D721Med (cell line): Measurements from ENCODE around the gene ARHGEF40.

ENCODE experiments used
- DNase-seq: peaks from one replicate; pipeline ENCODE4 v3.0.0; 2011; ENCODE audit warnings: low spot score; ENCODE audit not compliant: insufficient read length
- FAIRE-seq: peaks from 2 replicates; lab custom pipeline; 2011; peaks lifted over from hg19 to GRCh38; lab: Jason Lieb, UNC
- TF ChIP-seq, protein P1 (sequence below): IDR thresholded peaks from 2 replicates; pipeline ENCODE4 v1.5.1; 2012; ENCODE audit warnings: mild to moderate bottlenecking, control low read depth; ENCODE audit not compliant: insufficient read depth; ENCODE audit errors: missing control alignments

ARHGEF40 gene

DNA sequence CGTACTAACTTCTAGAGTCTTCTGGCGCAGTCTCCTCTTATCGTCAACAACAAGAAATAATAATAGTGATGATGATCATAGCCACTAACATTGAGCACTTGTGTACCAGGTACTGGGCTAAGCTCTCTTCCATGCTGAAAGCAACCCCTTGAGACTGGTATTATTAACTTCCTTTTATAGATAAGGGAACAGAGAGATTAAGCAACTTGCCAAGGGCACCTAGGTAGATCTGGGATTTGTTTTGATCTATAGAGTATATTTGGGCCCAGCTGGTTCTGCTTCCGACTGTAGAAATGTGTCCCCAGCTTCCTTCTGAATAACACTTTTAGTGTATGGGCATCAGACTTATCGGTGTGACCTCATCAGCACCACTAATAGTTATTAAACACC, 29.5 kb downstream of the ARHGEF40 start:
- FAIRE-seq (no peak), DNase-seq (no peak)
- TF ChIP-seq, protein P1, sequence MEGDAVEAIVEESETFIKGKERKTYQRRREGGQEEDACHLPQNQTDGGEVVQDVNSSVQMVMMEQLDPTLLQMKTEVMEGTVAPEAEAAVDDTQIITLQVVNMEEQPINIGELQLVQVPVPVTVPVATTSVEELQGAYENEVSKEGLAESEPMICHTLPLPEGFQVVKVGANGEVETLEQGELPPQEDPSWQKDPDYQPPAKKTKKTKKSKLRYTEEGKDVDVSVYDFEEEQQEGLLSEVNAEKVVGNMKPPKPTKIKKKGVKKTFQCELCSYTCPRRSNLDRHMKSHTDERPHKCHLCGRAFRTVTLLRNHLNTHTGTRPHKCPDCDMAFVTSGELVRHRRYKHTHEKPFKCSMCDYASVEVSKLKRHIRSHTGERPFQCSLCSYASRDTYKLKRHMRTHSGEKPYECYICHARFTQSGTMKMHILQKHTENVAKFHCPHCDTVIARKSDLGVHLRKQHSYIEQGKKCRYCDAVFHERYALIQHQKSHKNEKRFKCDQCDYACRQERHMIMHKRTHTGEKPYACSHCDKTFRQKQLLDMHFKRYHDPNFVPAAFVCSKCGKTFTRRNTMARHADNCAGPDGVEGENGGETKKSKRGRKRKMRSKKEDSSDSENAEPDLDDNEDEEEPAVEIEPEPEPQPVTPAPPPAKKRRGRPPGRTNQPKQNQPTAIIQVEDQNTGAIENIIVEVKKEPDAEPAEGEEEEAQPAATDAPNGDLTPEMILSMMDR: no peak

DNA sequence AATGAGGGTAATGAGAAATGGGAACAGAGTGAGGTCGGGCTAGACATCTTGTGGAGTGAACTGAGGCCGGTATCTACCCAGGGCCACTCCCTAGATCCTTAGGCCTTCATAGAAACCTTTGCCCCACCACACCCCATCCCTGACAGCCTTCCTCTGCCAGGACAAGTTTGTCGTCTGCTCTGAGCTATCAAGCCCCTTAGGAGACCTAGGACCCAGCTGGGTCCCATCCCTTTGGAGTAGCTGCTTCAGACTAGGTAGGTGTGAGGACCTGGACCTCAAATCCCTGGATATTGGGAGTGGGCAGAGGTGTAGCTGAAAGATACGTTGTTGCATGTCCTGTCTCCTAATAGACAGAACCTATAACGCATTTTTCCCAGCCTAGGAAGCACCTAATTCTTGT, 30.8 kb downstream of the ARHGEF40 start, which contains the start of gene TMEM253:
Gene TMEM253, plus strand, starts transcription at position 136 of the 400 bp plus-strand sequence. CDS start 278 bp downstream, outside the sequence.
- TF ChIP-seq, protein P1: no peak
- FAIRE-seq (no peak), DNase-seq (no peak)

DNA sequence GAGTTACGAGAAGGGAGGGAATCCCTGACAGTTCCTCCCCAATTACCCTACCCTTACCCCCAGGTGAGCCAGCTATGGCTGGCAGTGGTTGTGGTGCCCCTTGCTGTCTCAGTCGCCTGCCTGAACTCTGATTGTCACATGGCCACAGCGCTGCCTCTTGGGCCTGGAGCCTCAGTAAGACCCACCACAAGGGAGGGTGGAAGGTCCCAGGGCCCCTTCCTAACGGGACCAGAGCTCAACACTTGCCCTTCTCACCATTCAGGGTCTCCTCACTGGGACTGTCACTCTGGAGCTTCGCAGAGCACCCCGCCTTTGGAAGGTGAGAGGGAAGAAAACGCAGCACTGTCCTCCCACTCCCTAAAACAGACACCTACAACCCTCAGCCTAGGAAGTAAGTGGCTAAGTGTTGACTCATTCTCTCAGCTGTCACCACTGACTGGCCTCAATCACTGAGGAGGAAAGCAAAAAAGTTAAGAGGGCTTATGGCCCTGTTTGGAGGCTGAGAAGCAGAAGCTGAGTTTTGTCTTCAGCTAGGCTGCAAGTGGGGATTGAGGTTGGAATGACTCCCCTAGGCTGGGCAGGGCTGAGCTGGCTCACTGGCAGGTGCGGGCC, 31.8 kb downstream of the ARHGEF40 start:
- FAIRE-seq: no peak
- TF ChIP-seq, protein P1: no peak
- no peak for DNase-seq

DNA sequence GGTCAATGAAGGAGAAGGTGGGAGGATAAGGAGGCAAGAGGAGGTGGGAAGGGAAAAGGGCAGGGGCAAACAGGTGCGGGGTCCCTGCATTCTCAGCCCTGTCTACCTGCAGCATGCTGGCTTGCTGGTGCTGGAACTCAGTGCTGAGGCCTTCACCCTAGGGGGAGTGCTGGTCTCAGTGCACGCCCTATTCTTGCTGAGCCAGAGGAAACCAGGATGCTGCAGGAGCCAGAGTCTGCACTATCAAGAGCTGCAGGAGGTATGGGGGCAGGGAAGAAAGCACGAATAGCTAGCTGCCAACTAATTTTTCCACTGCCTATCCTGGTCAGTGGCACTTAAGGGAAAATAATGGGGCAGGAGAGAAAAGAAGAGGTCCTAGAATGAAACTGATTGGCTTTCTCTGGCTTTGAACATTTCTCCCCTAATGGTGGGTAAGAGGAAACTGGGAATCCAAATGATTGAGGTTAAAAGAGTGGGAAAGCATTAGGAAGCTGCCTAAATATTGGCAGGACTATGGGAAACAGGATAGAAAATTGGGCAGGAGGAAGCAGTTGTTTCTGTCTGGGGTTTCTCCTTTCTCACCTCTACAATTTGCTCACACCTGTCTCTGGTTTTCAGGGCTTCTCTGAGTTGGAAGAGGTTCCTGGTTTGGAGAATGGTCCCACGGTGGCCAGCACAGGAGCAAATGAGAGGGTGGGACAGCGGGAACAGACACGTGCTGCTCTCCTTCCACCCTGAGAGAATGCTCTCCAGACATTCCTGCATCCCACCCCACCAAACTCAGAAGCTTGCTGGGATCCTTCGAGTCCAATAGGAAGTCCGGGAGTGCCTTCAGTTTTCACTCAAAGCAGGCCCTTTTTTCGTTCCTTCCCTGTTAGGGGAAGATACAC, 32.7 kb downstream of the ARHGEF40 start:
- DNase-seq (peak; percentile 20), FAIRE-seq (no peak)
- TF ChIP-seq, protein P1: no peak

DNA sequence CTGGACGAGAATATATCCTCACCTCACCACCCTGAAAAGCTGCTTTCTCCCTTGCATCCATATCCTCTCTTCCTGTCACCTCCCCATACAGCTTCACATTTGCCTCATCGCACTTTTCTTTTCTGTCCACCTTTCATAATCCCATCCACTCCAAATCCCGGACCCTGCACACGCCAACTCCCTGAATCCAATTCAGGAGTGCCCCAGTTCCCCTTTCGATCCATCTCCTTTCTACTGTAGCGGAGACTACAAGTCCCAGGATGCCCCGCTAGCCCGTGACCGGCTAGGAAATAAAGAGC, 33.3 kb downstream of the ARHGEF40 start:
- TF ChIP-seq, protein P1: no peak
- DNase-seq: no peak
- no peak for FAIRE-seq

DNA sequence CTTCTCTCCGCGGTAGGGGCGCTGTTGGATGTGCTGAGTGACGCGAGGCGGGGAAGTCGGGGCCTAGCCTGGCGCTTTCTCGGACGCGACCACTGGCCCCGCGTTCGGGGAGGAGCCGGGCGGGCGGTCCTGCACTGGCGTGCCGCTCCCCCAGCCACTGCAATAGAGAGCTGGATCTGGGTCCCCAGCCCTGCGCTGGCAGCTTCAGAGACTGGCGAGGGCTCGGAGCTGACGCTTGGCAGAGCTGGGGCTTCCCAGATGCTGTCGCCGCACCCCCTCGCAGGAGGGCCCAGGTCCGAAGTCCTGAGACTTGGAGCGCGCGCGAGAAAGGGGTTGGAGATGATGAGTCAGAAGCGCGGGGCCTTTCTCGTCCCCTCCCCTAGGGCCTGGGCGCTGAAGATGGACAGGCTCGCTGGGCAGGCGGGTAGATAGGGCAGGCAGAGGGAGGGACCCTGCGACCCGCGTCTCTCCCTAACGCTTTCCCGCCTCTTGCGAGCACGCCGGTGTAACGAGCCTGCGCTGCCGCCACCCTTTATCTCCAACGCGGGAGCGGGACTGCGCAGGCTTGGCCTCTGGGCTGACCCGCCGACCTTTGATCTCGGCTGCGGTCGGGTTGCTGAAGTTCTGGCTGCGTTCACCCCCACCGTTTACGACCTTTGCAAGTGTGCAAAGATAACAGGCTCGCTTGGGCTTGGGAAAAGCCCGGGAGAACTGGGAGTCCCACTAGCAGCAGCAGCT, 33.8 kb downstream of the ARHGEF40 start:
- FAIRE-seq: no peak
- DNase-seq: peak; percentile 88
- TF ChIP-seq, protein P1: peak; percentile 64
